Vagina (tissue), 2 donors: ENCODE measurements around the gene UMOD.

Experiments used
- CTCF ChIP-seq, 3 experiments: fragments of 450-650 bp in 2 of 3; fragments of 200-600 bp in 1 of 3; sonication (generic) in 1 of 3; IDR thresholded peaks; one replicate each; pipeline ENCODE4 v1.5.1; 2017 to 2019; ENCODE audit warnings: antibody characterized with exemption in 3 of 3, mild to moderate bottlenecking in 2 of 3, moderate library complexity in 2 of 3
- POLR2A ChIP-seq, 2 donors: fragments of 450-650 bp; IDR thresholded peaks; one replicate each; pipeline ENCODE4 v1.6.1; 2017; ENCODE audit warnings: antibody characterized with exemption in 2 of 2, mild to moderate bottlenecking in 2 of 2, moderate library complexity in 2 of 2
- POLR2AphosphoS5 ChIP-seq, 2 donors: sonication (generic); formaldehyde crosslinking; IDR thresholded peaks; one replicate each; pipeline ENCODE4 v1.9.0; 2017; ENCODE audit warnings: antibody characterized with exemption in 2 of 2, mild to moderate bottlenecking in 2 of 2, low read depth in 1 of 2; ENCODE audit not compliant: insufficient read depth in 1 of 2

GRCh38 chr16:20307240-20307671, 45.3 kb downstream of the UMOD start:
- TF ChIP-seq CTCF (IDR thresholded peaks at IDR 0.05) (no peak), POLR2A (IDR thresholded peaks at IDR 0.05) (no peak), POLR2AphosphoS5 (IDR thresholded peaks at IDR 0.05; ENCODE audit: insufficient read depth in 1 of 2, low read depth in 1 of 2) (no peak)
